CD14-positive monocyte (primary cell): ENCODE measurements around the gene CLCNKA. TPM values are rescaled to one million over a fixed set of nuclear protein-coding genes. Genes with fewer than 3 reads are reported as not detected.

Experiments used
- DNase-seq, 3 donors: peaks; one replicate each; pipeline ENCODE4 v3.0.0-alpha.2; 2011 to 2022
- H2AFZ ChIP-seq: 2 replicates; pipeline ENCODE4 v1.6.0; 2012; ENCODE audit warnings: mild to moderate bottlenecking, low read depth, low read length, inconsistent platforms; ENCODE audit not compliant: insufficient read depth, poor library complexity, severe bottlenecking
- H3K27ac ChIP-seq, 2 donors: 1 replicate in 1 of 2; 2 replicates in 1 of 2; pipeline ENCODE4 v1.5.1; 2012 to 2013; ENCODE audit warnings: low read length in 2 of 2, control low read depth in 1 of 2, inconsistent platforms in 1 of 2, low read depth in 1 of 2, mild to moderate bottlenecking in 1 of 2
- H3K27me3 ChIP-seq, 2 donors: one replicate each; pipeline versions ENCODE4 v1.6.0 to v1.6.1; 2011 to 2013; ENCODE audit warnings: low read length in 2 of 2; ENCODE audit not compliant: control insufficient read depth in 2 of 2, insufficient read depth in 2 of 2
- H3K36me3 ChIP-seq, 2 donors: replicated peaks in 1 of 2; 1 replicate in 1 of 2; 2 replicates in 1 of 2; pipeline versions ENCODE4 v1.5.1 to v1.6.1; 2012 to 2013; ENCODE audit warnings: low read length in 2 of 2, control low read depth in 1 of 2, inconsistent platforms in 1 of 2, mild to moderate bottlenecking in 1 of 2; ENCODE audit not compliant: insufficient read depth in 2 of 2, control insufficient read depth in 1 of 2
- H3K4me1 ChIP-seq, 2 donors: 1 replicate in 1 of 2; 2 replicates in 1 of 2; pipeline versions ENCODE4 v1.5.1 to v1.6.1; 2012 to 2013; ENCODE audit warnings: low read length in 2 of 2, control low read depth in 1 of 2, inconsistent platforms in 1 of 2, mild to moderate bottlenecking in 1 of 2, moderate library complexity in 1 of 2; ENCODE audit not compliant: insufficient read depth in 2 of 2, control insufficient read depth in 1 of 2
- H3K4me2 ChIP-seq: replicated peaks from 2 replicates; pipeline ENCODE3; 2012; ENCODE audit warnings: low read length, moderate library complexity, mild to moderate bottlenecking; ENCODE audit not compliant: poor library complexity, severe bottlenecking; ENCODE audit errors: extremely low read depth
- H3K4me3 ChIP-seq, 3 experiments: fragments of 200-600 bp in 1 of 3; sonication (generic) in 1 of 3; replicated peaks in 1 of 3; 1 replicate in 2 of 3; 2 replicates in 1 of 3; pipeline ENCODE4 v1.5.1; 2011 to 2013; ENCODE audit warnings: low read length in 3 of 3, mild to moderate bottlenecking in 3 of 3, control low read depth in 2 of 3, low read depth in 2 of 3, inconsistent platforms in 1 of 3, moderate library complexity in 1 of 3
- H3K79me2 ChIP-seq: 2 replicates; pipeline ENCODE4 v1.6.0; 2012; ENCODE audit warnings: mild to moderate bottlenecking, control low read depth, inconsistent platforms, low read length, moderate library complexity; ENCODE audit not compliant: insufficient read depth
- H3K9ac ChIP-seq: 2 replicates; pipeline ENCODE4 v1.6.0; 2017; ENCODE audit warnings: low read length, mild to moderate bottlenecking; ENCODE audit not compliant: insufficient read depth, poor library complexity, severe bottlenecking
- H3K9me3 ChIP-seq, 2 donors: replicated peaks in 1 of 2; 1 replicate in 1 of 2; 2 replicates in 1 of 2; pipeline versions ENCODE4 v1.5.1 to v1.6.1; 2012 to 2013; ENCODE audit warnings: low read length in 2 of 2, control low read depth in 1 of 2; ENCODE audit not compliant: control insufficient read depth in 1 of 2, insufficient read depth in 1 of 2
- H4K20me1 ChIP-seq: 2 replicates; pipeline ENCODE4 v1.6.0; 2012; ENCODE audit warnings: mild to moderate bottlenecking, low read length, control low read depth, moderate library complexity; ENCODE audit not compliant: insufficient read depth
- H3K27ac Mint-ChIP-seq, 7 donors: one replicate each; pipeline ENCODE4 v1.8.0; 2020; ENCODE audit warnings: mild to moderate bottlenecking in 7 of 7, mixed read lengths in 7 of 7, moderate library complexity in 6 of 7, inconsistent platforms in 2 of 7
- H3K27me3 Mint-ChIP-seq, 3 donors: one replicate each; pipeline ENCODE4 v1.8.0; 2021 to 2022; ENCODE audit warnings: low read depth in 3 of 3, mild to moderate bottlenecking in 3 of 3, mixed read lengths in 3 of 3, moderate library complexity in 3 of 3, inconsistent platforms in 1 of 3
- H3K36me3 Mint-ChIP-seq, 2 donors: one replicate each; pipeline ENCODE4 v1.8.0; 2020; ENCODE audit warnings: mixed read lengths in 2 of 2, inconsistent platforms in 1 of 2, mild to moderate bottlenecking in 1 of 2
- H3K4me1 Mint-ChIP-seq: one replicate; pipeline ENCODE4 v1.8.0; 2020; ENCODE audit warnings: mild to moderate bottlenecking, mixed read lengths
- H3K4me3 Mint-ChIP-seq, 2 donors: one replicate each; pipeline ENCODE4 v1.8.0; 2020; ENCODE audit warnings: mild to moderate bottlenecking in 2 of 2, mixed read lengths in 2 of 2, moderate library complexity in 1 of 2
- H3K9me3 Mint-ChIP-seq, 7 donors: one replicate each; pipeline ENCODE4 v1.8.0; 2020 to 2022; ENCODE audit warnings: mixed read lengths in 7 of 7, mild to moderate bottlenecking in 6 of 7, moderate library complexity in 6 of 7, inconsistent platforms in 2 of 7
- whole genome bisulfite sequencing: methylation state at CpG from one replicate; pipeline ENCODE4 v1.1.5; 2013; ENCODE audit warnings: missing lambda C conversion rate; ENCODE audit not compliant: insufficient coverage; 5-methylcytosine and 5-hydroxymethylcytosine counted together
- intact Hi-C, 2 donors: fragments of 100-400 bp; cut with micrococcal nuclease; formaldehyde crosslinking; loops; one replicate each; pipeline versions ENCODE4 v1.15.0 to v1.15.1; 2023
- polyA plus RNA-seq, 3 donors: library from polyadenylated mRNA; depleted of rRNA in 1 of 3; unstranded in 2 of 3; stranded (reverse) in 1 of 3; fragments of 300-500 nt in 2 of 3; fragments of >200 nt in 1 of 3; fragmentation: Illumina TruSeq in 2 of 3; gene quantifications; 1 replicate in 2 of 3; 2 replicates in 1 of 3; pipeline ENCODE4 v1.2.3, GENCODE V29; 2012 to 2021
- TF ChIP-seq, protein P1 (sequence below): fragments of 200-600 bp; IDR thresholded peaks from one replicate; pipeline ENCODE4 v1.8.0; 2022; ENCODE audit warnings: antibody characterized with exemption, mild to moderate bottlenecking

The CLCNKA gene
- polyA plus RNA-seq, 3 donors: 0.07 TPM; not detected in 2

DNA sequence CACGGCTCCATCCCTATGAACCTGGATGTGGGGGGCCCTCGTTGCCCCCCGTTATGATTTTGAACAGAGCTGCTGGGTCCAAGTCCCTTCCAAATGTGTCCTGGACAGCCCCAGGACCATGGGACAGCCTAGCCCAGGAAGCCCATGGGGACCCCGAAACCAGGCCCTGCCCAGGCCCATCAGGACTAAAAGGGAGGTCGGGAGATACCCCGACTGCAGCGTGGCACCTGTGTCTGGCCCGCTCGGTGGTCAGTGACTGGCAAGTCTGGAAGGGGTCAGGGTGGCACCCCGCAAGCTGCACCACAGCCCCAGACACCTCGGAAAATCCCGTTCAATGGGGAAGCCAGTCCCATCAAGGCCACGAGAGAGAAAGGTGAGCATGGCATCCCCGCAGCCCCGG, 28.2 kb upstream of the CLCNKA start:
- H3K9ac ChIP-seq: no peak overlapping the region
- 90% methylated on average over 14 of the region's 15 CpGs for WGBS

DNA sequence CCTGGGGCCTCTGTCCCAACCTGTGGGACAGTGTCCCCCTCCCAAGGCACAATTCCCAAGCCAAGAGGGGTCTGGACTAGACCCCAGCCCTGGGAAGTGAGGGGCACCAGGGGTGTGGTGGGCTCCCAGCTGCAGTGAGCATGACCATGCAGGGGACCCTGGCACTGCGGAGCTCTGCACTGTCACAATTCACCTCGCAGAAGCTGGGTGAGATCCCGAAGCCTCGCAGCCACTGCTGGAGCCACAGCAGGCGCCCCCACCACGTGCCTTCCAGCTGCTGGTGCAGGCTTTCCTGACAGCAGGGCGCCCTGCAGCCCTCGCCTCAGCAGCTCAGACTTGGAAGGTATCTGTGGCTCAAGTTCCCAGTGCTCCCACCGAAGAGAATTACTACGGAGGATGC, 27.8 kb upstream of the CLCNKA start:
- no peaks in the 10 kb centered on the region for H3K27me3 ChIP-seq
- H3K27ac ChIP-seq: no peak overlapping the region
- H3K4me1 ChIP-seq: no peaks in the 10 kb centered on the region
- Mint-ChIP-seq H3K27ac (no peak overlapping the region), H3K36me3 (no peaks in the 10 kb centered on the region), H3K4me1 (no peaks in the 10 kb centered on the region), H3K27me3 (peaks cover 0 to 5% (median 0%) of the 10 kb centered on the region in 3 donors), H3K4me3 (no peak overlapping the region), H3K9me3 (no peaks in the 10 kb centered on the region)
- intact Hi-C loops: loop anchor here (1.0 to 5.0 kb wide), 4 partner anchors 52 to 202 kb away; no protein-coding TSS in a partner anchor
- TF ChIP-seq, protein P1, sequence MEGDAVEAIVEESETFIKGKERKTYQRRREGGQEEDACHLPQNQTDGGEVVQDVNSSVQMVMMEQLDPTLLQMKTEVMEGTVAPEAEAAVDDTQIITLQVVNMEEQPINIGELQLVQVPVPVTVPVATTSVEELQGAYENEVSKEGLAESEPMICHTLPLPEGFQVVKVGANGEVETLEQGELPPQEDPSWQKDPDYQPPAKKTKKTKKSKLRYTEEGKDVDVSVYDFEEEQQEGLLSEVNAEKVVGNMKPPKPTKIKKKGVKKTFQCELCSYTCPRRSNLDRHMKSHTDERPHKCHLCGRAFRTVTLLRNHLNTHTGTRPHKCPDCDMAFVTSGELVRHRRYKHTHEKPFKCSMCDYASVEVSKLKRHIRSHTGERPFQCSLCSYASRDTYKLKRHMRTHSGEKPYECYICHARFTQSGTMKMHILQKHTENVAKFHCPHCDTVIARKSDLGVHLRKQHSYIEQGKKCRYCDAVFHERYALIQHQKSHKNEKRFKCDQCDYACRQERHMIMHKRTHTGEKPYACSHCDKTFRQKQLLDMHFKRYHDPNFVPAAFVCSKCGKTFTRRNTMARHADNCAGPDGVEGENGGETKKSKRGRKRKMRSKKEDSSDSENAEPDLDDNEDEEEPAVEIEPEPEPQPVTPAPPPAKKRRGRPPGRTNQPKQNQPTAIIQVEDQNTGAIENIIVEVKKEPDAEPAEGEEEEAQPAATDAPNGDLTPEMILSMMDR: no peak
- 97% methylated on average over 10 of the region's 10 CpGs for WGBS
- no peaks in the 10 kb centered on the region for H3K9me3 ChIP-seq
- no peaks in the 10 kb centered on the region for H3K79me2 ChIP-seq
- no peaks in the 10 kb centered on the region for H3K36me3 ChIP-seq
- H4K20me1 ChIP-seq: no peaks in the 10 kb centered on the region
- no peak overlapping the region for H3K4me2 ChIP-seq
- no peak overlapping the region for H3K9ac ChIP-seq
- DNase-seq: no peak
- no peak overlapping the region for H2AFZ ChIP-seq
- no peak overlapping the region for H3K4me3 ChIP-seq

More for the DNA sequence above, 28.2 kb upstream of the CLCNKA start:
- Histone ChIP-seq H3K79me2 (no peaks in the 10 kb centered on the region), H3K27me3 (no peaks in the 10 kb centered on the region), H3K4me2 (no peak overlapping the region), H2AFZ (no peak overlapping the region), H3K27ac (no peak overlapping the region), H3K4me1 (no peaks in the 10 kb centered on the region), H3K4me3 (no peak overlapping the region), H3K36me3 (no peaks in the 10 kb centered on the region), H3K9me3 (no peaks in the 10 kb centered on the region), H4K20me1 (no peaks in the 10 kb centered on the region)
- intact Hi-C loops: loop anchor here (1.0 to 5.0 kb wide), 4 partner anchors 51 to 201 kb away; no protein-coding TSS in a partner anchor
- Mint-ChIP-seq H3K4me3 (no peak overlapping the region), H3K27me3 (peaks cover 0 to 6% (median 1%) of the 10 kb centered on the region in 3 donors), H3K4me1 (no peaks in the 10 kb centered on the region), H3K9me3 (peaks cover 0 to 2% (median 0%) of the 10 kb centered on the region in 7 donors), H3K36me3 (no peaks in the 10 kb centered on the region), H3K27ac (no peak overlapping the region)
- TF ChIP-seq, protein P1: no peak
- no peak for DNase-seq
